IMR-90 (cell line): ENCODE measurements around the gene IL1A. TPM values are rescaled to one million over a fixed set of nuclear protein-coding genes. Genes with fewer than 3 reads are reported as not detected.
A peak's percentile ranks its signal among the peaks of the same experiment; 100 is the strongest.

ENCODE experiments used
- ATAC-seq: fragments of 200-7000 bp; cut with Tn5 transposase; 2 replicates; pipeline ENCODE4 v1.9.1; 2020; ENCODE audit warnings: low read depth, mild to moderate bottlenecking, moderate library complexity
- BruUV-seq: library from RNA; stranded (reverse); fragments of 400-500 nt; replicated peaks from 2 replicates; lab custom pipeline; 2021; lab: Mats Ljungman, UMichigan
- CTCF ChIA-PET: fragments of 300-600 bp; formaldehyde crosslinking; extraction: SDS; loops from one replicate; lab custom pipeline; 2021; ENCODE audit warnings: antibody characterized with exemption; lab: Yijun Ruan, JAX
- POLR2A ChIA-PET: fragments of 300-600 bp; sonication (Branson Sonifier 250); formaldehyde crosslinking; loops from one replicate; lab custom pipeline; 2022; ENCODE audit warnings: antibody characterized with exemption; ENCODE audit not compliant: unreplicated experiment; lab: Charles Lee
- DNase-seq: peaks from one replicate; pipeline ENCODE4 v3.0.0; 2013
- H2AFZ ChIP-seq: replicated peaks from 2 replicates; pipeline ENCODE3; 2013; ENCODE audit warnings: low read length, mild to moderate bottlenecking; ENCODE audit not compliant: poor library complexity
- H2AK5ac ChIP-seq: 2 replicates; pipeline ENCODE4 v1.6.1; 2013; ENCODE audit warnings: low read depth, low read length, inconsistent platforms
- H2AK9ac ChIP-seq: replicated peaks from 2 replicates; pipeline ENCODE3; 2013; ENCODE audit warnings: mild to moderate bottlenecking, low read depth, low read length, moderate library complexity; ENCODE audit not compliant: poor library complexity
- H2BK120ac ChIP-seq: 2 replicates; pipeline ENCODE4 v1.6.1; 2013; ENCODE audit warnings: low read depth, low read length, inconsistent platforms
- H2BK15ac ChIP-seq: 3 replicates; pipeline ENCODE4 v1.6.1; 2013; ENCODE audit warnings: low read depth, low read length, inconsistent platforms
- H2BK20ac ChIP-seq: 2 replicates; pipeline ENCODE4 v1.6.1; 2013; ENCODE audit warnings: low read depth, mild to moderate bottlenecking, inconsistent platforms, low read length, moderate library complexity
- H2BK5ac ChIP-seq: 2 replicates; pipeline ENCODE4 v1.6.1; 2013; ENCODE audit warnings: mild to moderate bottlenecking, low read depth, low read length, inconsistent platforms; ENCODE audit not compliant: poor library complexity, severe bottlenecking
- H3K14ac ChIP-seq: replicated peaks from 2 replicates; pipeline ENCODE4 v1.6.1; 2013; ENCODE audit warnings: low read depth, low read length, inconsistent platforms
- H3K18ac ChIP-seq: 2 replicates; pipeline ENCODE4 v1.6.1; 2013; ENCODE audit warnings: low read depth, low read length, control low read depth
- H3K23ac ChIP-seq: 2 replicates; pipeline ENCODE4 v1.6.1; 2013; ENCODE audit warnings: low read depth, low read length, inconsistent platforms
- H3K27ac ChIP-seq: 2 replicates; pipeline ENCODE4 v1.5.1; 2013; ENCODE audit warnings: mild to moderate bottlenecking, control low read depth, low read length; ENCODE audit not compliant: insufficient read depth
- H3K27me3 ChIP-seq: 2 replicates; pipeline ENCODE4 v1.6.1; 2013; ENCODE audit warnings: low read length; ENCODE audit not compliant: control insufficient read depth, insufficient read depth
- H3K36me3 ChIP-seq: 2 replicates; pipeline ENCODE4 v1.6.1; 2013; ENCODE audit warnings: low read length, mixed read lengths; ENCODE audit not compliant: control insufficient read depth, insufficient read depth
- H3K4ac ChIP-seq: 2 replicates; pipeline ENCODE4 v1.6.1; 2013; ENCODE audit warnings: low read depth, low read length, inconsistent platforms
- H3K4me1 ChIP-seq: 2 replicates; pipeline ENCODE4 v1.6.1; 2013; ENCODE audit warnings: low read length, mixed read lengths; ENCODE audit not compliant: control insufficient read depth, insufficient read depth
- H3K4me2 ChIP-seq: 2 replicates; pipeline ENCODE4 v1.6.1; 2013; ENCODE audit warnings: low read depth, mild to moderate bottlenecking, control low read depth, low read length, moderate library complexity
- H3K4me3 ChIP-seq: 2 replicates; pipeline ENCODE4 v1.5.1; 2013; ENCODE audit warnings: low read depth, mild to moderate bottlenecking, control low read depth, low read length, moderate library complexity; ENCODE audit not compliant: insufficient read depth
- H3K56ac ChIP-seq: 2 replicates; pipeline ENCODE4 v1.6.1; 2013; ENCODE audit warnings: low read length, inconsistent platforms; ENCODE audit not compliant: insufficient read depth; ENCODE audit errors: extremely low read depth
- H3K79me1 ChIP-seq, 2 experiments: 2 replicates each; pipeline ENCODE4 v1.6.1; 2013; ENCODE audit warnings: low read length in 2 of 2, inconsistent platforms in 1 of 2, low read depth in 1 of 2
- H3K9ac ChIP-seq: 2 replicates; pipeline ENCODE4 v1.6.1; 2013; ENCODE audit warnings: low read depth, low read length, control low read depth
- H3K9me1 ChIP-seq: 2 replicates; pipeline ENCODE4 v1.6.1; 2013; ENCODE audit warnings: low read length, inconsistent platforms; ENCODE audit not compliant: insufficient read depth
- H3K9me3 ChIP-seq: 2 replicates; pipeline ENCODE4 v1.6.1; 2013; ENCODE audit warnings: low read length; ENCODE audit not compliant: control insufficient read depth, insufficient read depth
- H4K20me1 ChIP-seq: 2 replicates; pipeline ENCODE4 v1.6.1; 2013; ENCODE audit warnings: low read length, inconsistent platforms; ENCODE audit not compliant: insufficient read depth
- H4K5ac ChIP-seq: 2 replicates; pipeline ENCODE4 v1.6.1; 2013; ENCODE audit warnings: mild to moderate bottlenecking, low read depth, low read length, control low read depth
- H4K8ac ChIP-seq, 2 experiments: 2 replicates each; pipeline ENCODE4 v1.6.1; 2013; ENCODE audit warnings: low read depth in 2 of 2, low read length in 2 of 2, control low read depth in 1 of 2, inconsistent platforms in 1 of 2
- H4K91ac ChIP-seq: 2 replicates; pipeline ENCODE4 v1.6.1; 2013; ENCODE audit warnings: low read depth, low read length, inconsistent platforms; ENCODE audit not compliant: insufficient read depth
- BHLHE40 ChIP-seq: fragments of 150-350 bp; IDR thresholded peaks from 2 replicates; pipeline ENCODE4 v1.6.1; 2016; ENCODE audit warnings: mild to moderate bottlenecking, low read depth, low read length
- CEBPB ChIP-seq: IDR thresholded peaks from 2 replicates; pipeline ENCODE4 v1.6.1; 2012; ENCODE audit warnings: low read depth, low read length, improper control_type of control experiment
- CHD1 ChIP-seq: IDR thresholded peaks from 2 replicates; pipeline ENCODE4 v1.6.1; 2012; ENCODE audit warnings: low read depth, low read length, improper control_type of control experiment
- ELK1 ChIP-seq: fragments of 150-350 bp; IDR thresholded peaks from 2 replicates; pipeline ENCODE4 v1.6.1; 2016; ENCODE audit warnings: low read depth, mild to moderate bottlenecking, low read length, moderate library complexity, borderline replicate concordance
- FOS ChIP-seq: fragments of 150-350 bp; IDR thresholded peaks from 2 replicates; pipeline ENCODE4 v1.6.1; 2016; ENCODE audit warnings: low read depth, low read length
- MAFK ChIP-seq: IDR thresholded peaks from 2 replicates; pipeline ENCODE4 v1.6.1; 2012; ENCODE audit warnings: low read depth, low read length, improper control_type of control experiment
- MAZ ChIP-seq: IDR thresholded peaks from 2 replicates; pipeline ENCODE4 v1.6.1; 2012; ENCODE audit warnings: low read depth, mild to moderate bottlenecking, low read length, improper control_type of control experiment, moderate library complexity, borderline replicate concordance
- MXI1 ChIP-seq: IDR thresholded peaks from 2 replicates; pipeline ENCODE4 v1.6.1; 2012; ENCODE audit warnings: low read depth, mild to moderate bottlenecking, low read length, moderate library complexity, borderline replicate concordance
- NFE2L2 ChIP-seq: fragments of 150-350 bp; IDR thresholded peaks from 2 replicates; pipeline ENCODE4 v1.6.1; 2016; ENCODE audit warnings: low read depth, mild to moderate bottlenecking, low read length
- POLR2A ChIP-seq: IDR thresholded peaks from 2 replicates; pipeline ENCODE4 v1.6.1; 2012; ENCODE audit warnings: mild to moderate bottlenecking, low read depth, low read length
- RAD21 ChIP-seq: IDR thresholded peaks from 2 replicates; pipeline ENCODE4 v1.6.1; 2012; ENCODE audit warnings: low read length, improper control_type of control experiment
- RCOR1 ChIP-seq: IDR thresholded peaks from 2 replicates; pipeline ENCODE4 v1.6.1; 2012; ENCODE audit warnings: mild to moderate bottlenecking, low read length, improper control_type of control experiment; ENCODE audit not compliant: insufficient replicate concordance
- RFX5 ChIP-seq: IDR thresholded peaks from 2 replicates; pipeline ENCODE4 v1.8.0; 2012; ENCODE audit warnings: low read depth, mild to moderate bottlenecking, low read length, moderate library complexity
- SMC3 ChIP-seq: fragments of 150-350 bp; IDR thresholded peaks from 2 replicates; pipeline ENCODE4 v1.6.1; 2016; ENCODE audit warnings: low read depth, mild to moderate bottlenecking, antibody characterized with exemption, low read length, moderate library complexity
- USF2 ChIP-seq: fragments of 150-350 bp; IDR thresholded peaks from 2 replicates; pipeline ENCODE4 v1.6.1; 2017; ENCODE audit warnings: mild to moderate bottlenecking, antibody characterized with exemption, low read length, low read depth
- WGBS, 2 experiments: methylation state at CpG; one replicate each; pipeline versions ENCODE4 v1.1.5 to v1.1.7; 2013; ENCODE audit warnings: missing lambda C conversion rate in 2 of 2; ENCODE audit not compliant: insufficient read length in 1 of 2; ENCODE audit errors: extremely low coverage in 2 of 2; 5-methylcytosine and 5-hydroxymethylcytosine counted together
- dilution Hi-C: fragments of 300-500 bp; cut with HindIII; formaldehyde crosslinking; loops from one replicate; pipeline ENCODE4 v1.14.3; 2018; ENCODE audit warnings: low sequenced_read_pairs; ENCODE audit not compliant: unreplicated experiment
- in situ Hi-C: fragments of 300-500 bp; cut with MboI; formaldehyde crosslinking; loops from 3 replicates; pipeline ENCODE4 v1.14.3; 2019; ENCODE audit warnings: low sequenced_read_pairs, inconsistent platforms, mixed read lengths
- intact Hi-C: fragments of 100-400 bp; cut with micrococcal nuclease; formaldehyde crosslinking; loops from 2 replicates; pipeline ENCODE4 v1.10.0; 2022
- polyA plus RNA-seq, 3 experiments: library from polyadenylated mRNA; depleted of rRNA; stranded (reverse); fragments of >200 nt; gene quantifications; 2 replicates each; pipeline ENCODE4 v1.2.3, GENCODE V29; 2012; ENCODE audit warnings: low replicate concordance in 1 of 3
- total RNA-seq: library from RNA; depleted of rRNA; stranded (reverse); fragments of >200 nt; gene quantifications from 2 replicates; pipeline ENCODE4 v1.2.3, GENCODE V29; 2012
- TF ChIP-seq, protein P1 (sequence below): conservative IDR thresholded peaks from 2 replicates; pipeline ENCODE4 v1.5.1; 2012; ENCODE audit warnings: mild to moderate bottlenecking, low read depth, low read length, improper control_type of control experiment

IL1A gene
- total and polyA plus RNA-seq, 2 of the 4 experiments (the other 2 are of a cell fraction): 0.48 to 1.1 TPM

GRCh38 chr2:112817082-112817689 is 32.9 kb upstream of the IL1A start:
- H3K18ac ChIP-seq: no peak overlapping the region
- no peak overlapping the region for H2BK120ac ChIP-seq
- H2AK9ac ChIP-seq: no peak overlapping the region
- no peak overlapping the region for H4K5ac ChIP-seq
- TF ChIP-seq CEBPB (no peak), RCOR1 (no peak), USF2 (no peak), MXI1 (no peak), SMC3 (no peak), BHLHE40 (no peak), MAFK (no peak), RAD21 (no peak), MAZ (no peak), CHD1 (no peak), ELK1 (no peak), FOS (no peak), POLR2A (no peak), NFE2L2 (no peak), RFX5 (no peak)
- TF ChIP-seq, protein P1, sequence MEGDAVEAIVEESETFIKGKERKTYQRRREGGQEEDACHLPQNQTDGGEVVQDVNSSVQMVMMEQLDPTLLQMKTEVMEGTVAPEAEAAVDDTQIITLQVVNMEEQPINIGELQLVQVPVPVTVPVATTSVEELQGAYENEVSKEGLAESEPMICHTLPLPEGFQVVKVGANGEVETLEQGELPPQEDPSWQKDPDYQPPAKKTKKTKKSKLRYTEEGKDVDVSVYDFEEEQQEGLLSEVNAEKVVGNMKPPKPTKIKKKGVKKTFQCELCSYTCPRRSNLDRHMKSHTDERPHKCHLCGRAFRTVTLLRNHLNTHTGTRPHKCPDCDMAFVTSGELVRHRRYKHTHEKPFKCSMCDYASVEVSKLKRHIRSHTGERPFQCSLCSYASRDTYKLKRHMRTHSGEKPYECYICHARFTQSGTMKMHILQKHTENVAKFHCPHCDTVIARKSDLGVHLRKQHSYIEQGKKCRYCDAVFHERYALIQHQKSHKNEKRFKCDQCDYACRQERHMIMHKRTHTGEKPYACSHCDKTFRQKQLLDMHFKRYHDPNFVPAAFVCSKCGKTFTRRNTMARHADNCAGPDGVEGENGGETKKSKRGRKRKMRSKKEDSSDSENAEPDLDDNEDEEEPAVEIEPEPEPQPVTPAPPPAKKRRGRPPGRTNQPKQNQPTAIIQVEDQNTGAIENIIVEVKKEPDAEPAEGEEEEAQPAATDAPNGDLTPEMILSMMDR: no peak
- no peaks in the 10 kb centered on the region for H3K27me3 ChIP-seq
- H3K36me3 ChIP-seq: no peaks in the 10 kb centered on the region
- no peak overlapping the region for H2BK15ac ChIP-seq
- DNase-seq: no peak
- in situ Hi-C loops: no loop called here
- no peak overlapping the region; the same call in 1 of the 2 replicates for H2AK5ac ChIP-seq
- H3K14ac ChIP-seq: no peak overlapping the region
- dilution Hi-C loops: no loop called here
- H3K4me2 ChIP-seq: no peak overlapping the region
- no peak overlapping the region for H2BK20ac ChIP-seq
- H3K4me3 ChIP-seq: no peak overlapping the region
- intact Hi-C loops: no loop called here
- H3K9me3 ChIP-seq: no peaks in the 10 kb centered on the region
- peaks cover 10% of the 10 kb centered on the region for H3K9me1 ChIP-seq
- no peak overlapping the region for H3K9ac ChIP-seq
- BruUV-seq: no TSS peak
- H4K20me1 ChIP-seq: no peaks in the 10 kb centered on the region
- 0 out of 2 replicates have a peak overlapping the region, but pooled peaks have one; percentile 12 for H3K4ac ChIP-seq
- no peak overlapping the region for H3K27ac ChIP-seq
- ChIA-PET POLR2A (no interaction called here), CTCF (no interaction called here)
- no peak overlapping the region for H3K23ac ChIP-seq
- peaks cover 4 to 7% of the 10 kb centered on the region in 2 experiments; a peak in 2 of 4 replicates for H3K79me1 ChIP-seq
- H2BK5ac ChIP-seq: no peak overlapping the region
- no CpG with 5 or more reads among the region's 4 CpGs for WGBS, 2 experiments
- H2AFZ ChIP-seq: peak overlapping the region; percentile 14
- no peak overlapping the region for H3K56ac ChIP-seq
- no peak for ATAC-seq
- peak overlapping the region in 1 of 2 experiments; percentile 39; a peak in 1 of 4 replicates for H4K8ac ChIP-seq
- H4K91ac ChIP-seq: no peak overlapping the region; the same call in 1 of the 2 replicates
- peaks cover 16% of the 10 kb centered on the region for H3K4me1 ChIP-seq
